Measurements from ENCODE around the gene ARID1B.

ARID1B gene

DNA sequence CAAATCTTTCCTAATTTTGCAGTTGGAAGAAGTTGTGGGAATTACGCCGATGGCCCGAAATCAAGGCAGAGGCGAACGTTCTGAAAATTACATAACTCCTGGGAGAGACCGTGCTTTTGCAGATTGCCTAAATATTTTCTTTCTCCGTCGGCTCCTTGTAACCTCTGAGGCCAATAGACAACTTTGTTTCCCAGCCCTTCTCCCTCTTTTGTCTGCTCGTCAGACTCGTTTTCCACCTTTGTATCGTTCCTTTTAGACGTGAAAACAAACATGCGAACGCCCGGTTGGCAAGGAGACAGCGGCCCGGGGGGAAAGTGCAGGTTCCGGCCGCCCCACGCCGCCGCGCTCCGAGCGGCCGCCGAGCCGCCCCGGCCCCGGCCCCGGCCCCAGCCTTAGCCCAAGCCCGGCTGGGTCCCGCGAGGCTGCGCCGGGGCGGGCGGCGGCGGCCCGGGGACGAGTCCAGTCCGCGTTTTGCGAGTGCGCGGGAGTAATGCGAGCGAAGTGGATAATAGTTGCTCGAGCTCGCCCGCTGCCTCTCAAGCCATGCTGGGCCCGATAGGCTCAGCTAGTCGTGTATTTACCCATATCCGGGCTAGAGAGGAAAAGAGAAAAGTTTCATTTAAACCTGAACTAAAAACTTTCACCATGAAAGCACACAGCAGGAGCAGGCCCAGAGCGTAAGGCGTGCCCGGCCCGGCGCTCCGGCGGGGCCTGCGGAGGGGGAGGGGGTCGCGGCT, at the start of gene ARID1B:
Gene ARID1B, plus strand, starts transcription at position 539 of the 737 bp plus-strand sequence. CDS start 303 bp downstream, outside the sequence.
- DNase-seq, result peak; percentile 79

DNA sequence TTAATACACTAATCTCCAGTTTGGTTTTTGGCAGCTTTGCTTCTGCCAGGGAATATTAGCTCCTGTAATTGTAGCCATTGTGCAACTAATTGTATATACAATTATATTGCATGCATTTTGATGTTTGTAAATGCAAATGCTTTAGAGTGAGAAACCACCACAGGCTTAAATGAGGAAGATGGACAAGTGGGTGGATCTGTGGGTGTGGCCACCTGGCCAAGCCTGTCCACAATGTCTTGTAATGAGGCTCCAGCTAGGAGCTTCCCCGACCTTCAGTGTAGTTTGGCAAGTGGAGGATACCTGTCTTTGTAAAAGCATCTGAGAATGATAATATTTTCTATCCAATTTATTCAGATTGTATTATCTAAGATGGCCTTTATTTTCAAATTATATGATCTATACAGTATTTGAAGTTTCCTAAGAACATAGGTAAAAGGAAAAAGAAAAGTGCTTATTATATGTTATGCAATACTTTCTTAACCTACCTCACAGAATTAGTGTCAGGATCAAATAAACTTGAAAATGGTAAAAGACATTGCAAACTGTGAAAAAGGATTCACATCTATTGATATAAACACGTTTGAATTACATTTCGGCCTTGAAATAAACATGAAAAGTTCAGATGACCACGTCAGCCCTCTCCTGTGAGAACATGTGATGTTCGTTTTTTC, 49.3 kb upstream of the ARID1B start:
- DNase-seq, result no peak

DNA sequence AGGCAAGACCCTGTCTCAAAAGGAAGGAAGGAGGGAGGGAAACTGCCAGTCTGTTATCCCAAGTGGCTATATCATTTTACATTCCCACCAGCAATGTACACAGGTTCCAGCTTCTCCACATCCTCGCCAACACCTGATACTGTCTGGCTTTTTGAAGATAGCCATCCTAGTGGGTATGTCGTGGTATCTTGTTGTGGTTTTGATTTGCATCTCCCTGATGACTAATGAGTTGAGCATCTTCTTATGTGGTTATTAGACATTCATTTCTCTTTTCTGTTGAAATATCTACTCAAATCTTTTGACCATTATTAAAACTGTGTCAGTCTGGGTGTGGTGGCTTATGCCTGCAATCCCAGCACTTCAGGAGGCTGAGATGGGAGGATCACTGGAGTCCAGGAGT, 47.9 kb upstream of the ARID1B start:
- no peak for DNase-seq

DNA sequence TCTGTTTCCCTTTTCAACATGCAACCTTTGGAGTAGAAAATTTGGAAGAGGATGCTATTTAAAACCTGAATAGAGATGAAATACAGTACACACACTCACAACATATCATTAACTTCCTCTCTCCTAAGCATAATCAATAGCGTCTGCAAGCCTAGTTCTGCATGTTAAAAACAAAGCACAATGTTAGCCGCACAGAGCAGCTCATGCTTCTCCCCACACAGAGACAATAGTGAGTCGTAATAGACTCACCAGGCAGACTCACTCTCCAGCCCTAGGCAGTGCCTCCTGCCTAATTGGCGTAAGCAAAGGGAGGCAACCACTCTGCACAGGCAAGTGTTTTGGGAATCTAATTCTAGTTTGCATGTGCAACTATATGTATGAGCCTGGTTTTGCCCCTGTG, 45.8 kb upstream of the ARID1B start:
- no peak for DNase-seq

DNA sequence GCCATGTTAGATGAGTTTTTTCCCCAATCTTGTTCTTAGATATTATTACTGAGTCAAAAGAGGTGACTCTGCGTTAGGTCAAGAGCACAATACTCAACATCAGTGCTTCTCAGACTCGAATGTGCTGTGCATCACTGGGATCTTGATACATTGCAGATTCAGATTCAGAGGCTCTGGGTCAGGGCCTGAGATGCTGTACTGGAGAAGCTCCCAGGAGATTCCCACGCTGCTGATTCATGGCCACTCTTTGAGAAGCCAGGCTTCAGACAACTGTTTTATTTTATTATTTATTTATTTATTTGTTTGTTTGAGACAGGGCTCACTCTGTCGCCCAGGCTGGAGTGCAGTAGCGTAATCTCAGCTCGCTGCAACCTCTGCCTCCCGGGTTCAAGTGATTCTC, 41.4 kb upstream of the ARID1B start:
- no peak for DNase-seq

DNA sequence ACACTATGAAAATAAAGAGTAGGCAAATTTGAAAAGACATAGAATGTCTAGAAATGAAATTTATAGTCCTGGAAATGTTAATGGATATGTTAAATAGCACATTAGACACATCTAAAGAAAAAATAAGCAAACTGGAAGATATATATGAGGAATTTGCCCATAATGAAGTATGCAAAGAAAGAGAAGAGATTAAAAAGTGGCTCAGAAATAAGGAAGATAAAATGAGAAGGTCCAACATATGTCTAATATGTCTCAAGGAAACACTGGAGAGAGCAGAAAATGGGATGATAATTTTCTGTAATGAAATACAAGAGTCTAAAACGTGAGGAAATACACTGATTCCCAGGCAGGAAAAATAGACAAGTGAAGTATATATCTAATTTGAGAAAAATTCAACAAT, 36.6 kb upstream of the ARID1B start:
- DNase-seq, result no peak

DNA sequence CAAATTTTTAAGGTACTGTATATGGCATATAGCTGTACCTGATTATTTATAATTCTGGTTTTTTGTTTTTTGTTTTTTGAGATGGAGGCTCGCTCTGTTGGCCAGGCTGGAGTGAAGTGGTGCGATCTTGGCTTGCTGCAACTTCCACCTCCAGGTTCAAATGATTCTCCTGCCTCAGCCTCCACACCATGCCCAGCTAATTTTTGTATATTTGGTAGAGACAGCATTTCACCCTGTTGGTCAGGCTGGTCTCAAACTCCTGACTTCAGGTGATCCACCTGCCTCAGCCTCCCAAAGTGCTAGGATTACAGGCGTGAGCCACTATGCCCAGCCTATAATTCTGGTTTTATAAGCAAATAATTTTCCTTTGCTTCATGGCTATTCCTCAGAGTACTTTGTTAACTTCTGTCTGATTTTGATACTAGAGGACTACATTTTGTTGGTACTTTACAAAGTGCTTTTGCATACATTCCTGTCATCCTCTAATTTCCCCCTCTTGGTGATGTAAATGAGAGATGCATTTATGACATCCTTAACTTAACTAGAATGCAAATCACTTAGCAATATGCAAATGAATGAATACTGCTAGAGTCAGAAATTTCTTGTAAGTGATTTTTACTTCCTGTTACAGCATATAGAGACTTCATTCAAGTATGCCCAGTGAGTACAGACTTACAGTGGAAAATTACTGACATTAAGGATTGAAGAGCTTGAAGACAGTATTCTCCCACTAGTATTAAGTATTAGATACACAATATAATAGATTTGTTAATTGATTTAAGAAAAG, 35.7 kb upstream of the ARID1B start:
- DNase-seq, result no peak

DNA sequence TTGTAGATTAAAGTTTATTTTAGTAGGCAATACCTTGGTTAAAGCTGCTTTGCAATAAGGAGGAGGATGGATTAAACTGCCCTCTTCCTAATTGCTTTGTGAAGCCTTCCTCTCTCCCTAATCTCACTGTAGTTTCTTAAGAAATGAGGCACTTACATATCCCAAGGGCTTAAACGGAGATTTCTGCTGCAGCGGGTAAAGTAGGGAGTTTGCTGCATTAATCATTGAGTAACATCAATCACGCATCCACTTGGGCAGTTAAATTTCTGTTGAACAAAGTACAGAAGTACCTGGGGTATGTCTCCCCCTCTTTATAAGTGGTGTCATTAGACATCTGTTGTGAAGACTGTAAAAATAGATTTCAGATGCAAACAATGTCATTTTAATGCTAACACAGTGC, 29.5 kb upstream of the ARID1B start:
- DNase-seq, result no peak

DNA sequence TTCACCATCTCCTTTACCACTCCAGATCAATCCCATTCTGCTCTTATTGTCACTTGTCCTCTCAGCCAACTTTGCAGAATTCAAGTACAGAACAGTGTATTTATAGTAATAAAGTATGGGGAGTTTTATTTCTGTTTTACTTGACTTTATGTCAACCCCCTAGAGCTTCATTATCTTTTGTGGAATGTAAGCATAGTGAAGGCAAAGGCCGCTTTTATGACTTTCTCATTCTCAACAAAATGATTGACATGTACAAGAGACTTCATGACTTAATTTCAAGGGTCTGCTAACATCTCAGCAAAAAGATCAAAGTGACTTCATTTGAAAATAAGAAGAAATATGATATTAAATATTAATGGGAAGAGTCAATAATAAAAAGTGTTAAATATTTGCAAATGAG, 28.7 kb upstream of the ARID1B start:
- DNase-seq, result no peak

DNA sequence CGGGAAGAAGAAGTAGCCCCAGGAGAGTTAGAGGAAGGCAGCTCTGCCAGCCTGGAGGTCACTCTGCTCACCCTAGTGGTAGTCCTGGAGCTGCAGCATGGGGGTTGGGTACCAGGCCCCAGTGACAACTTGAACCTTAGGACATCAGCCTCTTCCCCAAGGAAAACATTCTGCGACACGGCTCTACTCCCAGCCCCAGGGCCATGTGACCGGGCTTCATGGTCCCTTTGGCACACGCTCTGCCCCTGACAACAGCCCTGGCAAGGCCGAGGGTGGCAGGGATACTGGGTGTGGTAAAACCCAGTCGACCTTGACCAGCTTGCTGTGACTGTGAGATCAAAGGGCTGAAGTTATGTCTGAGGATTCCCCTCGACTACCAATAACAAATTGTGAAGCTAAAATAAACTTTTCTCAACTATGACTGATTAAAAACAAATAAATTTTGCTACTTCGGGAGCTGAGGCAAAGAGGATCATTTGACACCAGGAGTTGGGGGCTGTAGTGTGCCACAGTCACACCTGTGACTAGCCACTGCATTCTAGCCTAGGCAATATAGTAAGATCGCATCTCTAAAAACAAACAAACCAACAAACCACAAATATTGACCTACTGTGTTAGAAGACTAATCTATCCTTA, 24.4 kb upstream of the ARID1B start:
- DNase-seq, result no peak

DNA sequence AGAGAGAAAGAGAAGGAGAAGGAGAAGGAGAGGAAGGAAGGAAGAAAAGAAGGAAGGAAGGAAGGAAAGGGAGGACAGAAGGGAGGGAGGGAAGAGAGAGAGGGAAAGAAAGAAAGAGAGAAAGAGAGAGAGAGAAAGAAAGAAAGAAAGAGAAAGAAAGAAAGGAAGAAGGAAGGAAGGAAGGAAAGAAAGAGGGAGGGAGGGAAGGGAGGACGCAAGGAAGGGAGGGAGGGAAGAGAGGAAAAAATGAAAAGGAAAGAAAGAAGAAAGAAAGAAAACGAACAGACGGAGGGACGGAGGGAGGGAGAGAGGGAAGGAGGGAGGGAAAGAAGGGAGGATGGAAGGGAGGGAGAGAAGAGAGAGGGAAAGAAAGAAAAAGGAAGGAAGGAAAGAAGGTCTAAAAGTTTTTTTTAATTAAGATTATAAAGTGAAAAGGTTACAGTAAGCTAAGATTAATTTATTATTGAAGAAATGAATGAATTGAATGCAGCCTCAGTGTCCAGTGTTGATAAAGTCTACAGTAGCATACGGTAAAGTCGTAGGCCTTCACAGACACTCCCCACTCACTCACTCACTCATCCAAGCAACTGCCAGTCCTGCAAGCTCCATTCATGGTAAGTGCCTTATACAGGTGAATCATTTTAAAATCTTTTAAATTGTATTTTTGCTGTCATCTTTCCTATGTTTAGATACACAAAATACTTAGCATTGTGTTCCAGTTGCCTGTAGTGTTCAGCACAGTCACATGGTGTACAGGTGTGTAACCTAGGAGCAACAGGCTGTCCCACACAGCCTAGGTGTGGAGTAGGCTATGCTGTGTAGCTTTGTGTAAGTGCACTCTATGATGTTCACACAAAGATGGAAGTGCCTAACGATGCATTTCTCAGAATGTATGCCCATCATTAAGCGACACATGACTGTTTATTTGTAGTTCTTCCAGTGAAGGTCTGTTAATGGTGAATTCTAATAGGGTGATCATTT, 20.3 kb upstream of the ARID1B start:
- no peak for DNase-seq

DNA sequence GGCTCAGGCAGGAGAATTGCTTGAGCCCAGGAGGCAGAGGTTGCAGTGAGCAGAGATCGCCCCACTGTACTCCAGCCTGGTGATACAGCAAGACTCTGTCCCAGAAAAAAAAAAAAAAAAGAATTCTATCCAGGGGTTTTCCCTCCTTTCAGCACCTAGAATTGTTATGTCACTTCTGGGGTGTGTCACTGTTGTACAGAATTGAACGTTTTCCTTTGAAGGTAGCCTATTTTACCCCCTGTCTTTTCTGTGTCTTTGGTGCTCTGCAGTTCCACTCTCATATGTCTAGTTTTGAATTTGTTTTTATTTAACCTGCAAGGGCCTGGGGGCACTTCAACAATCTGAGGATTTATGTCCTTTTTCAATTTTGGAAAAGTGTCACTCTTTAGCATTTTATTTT, 19.3 kb upstream of the ARID1B start:
- no peak for DNase-seq

DNA sequence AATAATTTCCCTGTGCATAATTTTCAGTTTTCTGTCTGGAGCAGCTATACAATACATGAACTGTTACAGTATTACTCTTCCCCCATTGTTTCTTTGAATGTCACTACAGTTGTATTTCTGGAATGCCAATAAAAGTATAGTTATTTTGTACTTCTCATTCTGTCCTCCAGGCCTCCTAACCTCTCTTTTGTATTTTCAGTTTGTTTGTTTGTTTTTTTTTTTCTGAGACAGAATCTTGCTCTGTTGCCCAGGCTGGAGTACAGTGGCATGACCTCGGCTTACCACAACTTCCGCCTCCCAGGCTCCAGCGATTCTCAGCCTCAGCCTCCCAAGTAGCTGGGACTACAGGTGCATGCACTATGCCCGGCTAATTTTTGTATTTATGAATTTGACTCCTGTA, 16.8 kb upstream of the ARID1B start:
- no peak for DNase-seq

DNA sequence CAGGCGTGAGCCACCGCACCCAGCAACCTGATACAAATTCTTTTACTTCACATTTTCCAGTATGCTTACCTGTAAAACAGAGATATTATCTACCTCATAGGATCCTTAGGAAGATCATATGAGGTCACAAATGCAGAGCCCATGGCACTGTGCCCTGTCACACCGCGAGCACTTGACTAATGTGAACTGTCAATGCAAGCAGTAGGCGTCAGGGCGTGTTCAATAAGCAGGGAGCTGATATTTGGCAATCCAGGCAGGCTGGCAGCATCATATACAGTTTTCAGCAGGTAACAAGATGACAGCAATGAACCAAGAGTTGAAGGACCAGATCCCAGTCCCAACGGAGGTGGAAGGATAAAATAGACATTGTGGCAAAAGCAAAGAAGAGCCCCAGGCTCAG, 14.6 kb upstream of the ARID1B start:
- DNase-seq, result no peak

DNA sequence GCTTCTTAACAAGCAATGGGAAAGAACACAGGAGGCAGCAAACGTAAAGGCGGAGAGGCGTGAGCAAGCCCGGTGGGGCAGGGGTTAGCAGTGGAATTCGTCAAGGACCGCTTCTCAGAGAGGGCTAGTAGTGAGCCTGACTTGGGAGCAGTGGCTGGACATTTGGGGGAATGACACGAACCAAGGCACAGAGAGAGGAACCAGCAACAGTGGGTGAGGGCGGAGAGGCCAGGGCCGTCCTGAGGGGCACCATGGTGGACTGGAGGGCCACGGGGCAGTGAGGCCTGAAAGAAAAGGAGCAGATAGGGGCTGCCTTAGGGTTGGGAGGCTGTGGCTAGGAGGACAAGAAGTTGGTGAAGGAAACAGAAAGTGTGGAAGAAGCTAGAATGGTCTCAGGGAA, 12.1 kb upstream of the ARID1B start:
- no peak for DNase-seq

DNA sequence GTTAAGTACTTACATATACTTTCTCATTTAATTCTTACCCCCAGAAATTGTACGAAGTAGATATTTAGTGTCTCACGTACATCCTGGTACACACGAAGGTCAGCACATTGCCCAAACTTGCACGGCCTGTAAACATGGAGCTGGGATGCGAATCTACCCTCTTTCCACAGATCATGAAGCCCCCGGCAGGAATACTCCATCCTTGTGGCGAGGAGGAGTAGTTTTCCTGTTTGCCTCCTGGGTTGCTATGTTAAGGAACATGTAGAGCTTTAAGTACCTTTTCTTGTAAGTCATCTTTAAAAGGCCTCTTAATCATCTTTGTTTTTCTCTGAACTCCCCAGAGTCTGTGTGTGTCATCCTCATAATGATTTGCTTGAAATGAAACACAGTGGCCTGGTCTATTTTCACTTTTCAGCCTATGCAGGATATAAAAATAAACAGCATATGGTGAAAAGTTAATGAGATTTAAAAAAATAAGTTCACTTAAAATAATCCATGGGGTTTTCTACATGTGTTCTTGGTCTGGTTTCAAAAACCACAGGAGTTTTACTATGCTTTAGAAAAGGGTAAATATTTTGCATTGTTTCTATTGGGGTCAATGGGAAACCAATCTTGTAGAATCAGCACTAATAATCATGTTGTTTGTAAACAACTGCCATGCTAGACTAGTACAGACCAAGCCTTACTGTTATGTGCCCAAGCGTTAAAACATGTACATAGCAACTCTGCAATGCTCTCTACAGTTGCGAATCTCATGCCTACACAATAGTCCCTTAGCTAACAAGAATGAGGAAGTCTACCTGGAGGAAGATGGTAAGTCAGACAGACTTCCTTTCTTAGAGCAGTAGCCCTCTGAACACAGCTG, 9.3 kb upstream of the ARID1B start:
- no peak for DNase-seq

DNA sequence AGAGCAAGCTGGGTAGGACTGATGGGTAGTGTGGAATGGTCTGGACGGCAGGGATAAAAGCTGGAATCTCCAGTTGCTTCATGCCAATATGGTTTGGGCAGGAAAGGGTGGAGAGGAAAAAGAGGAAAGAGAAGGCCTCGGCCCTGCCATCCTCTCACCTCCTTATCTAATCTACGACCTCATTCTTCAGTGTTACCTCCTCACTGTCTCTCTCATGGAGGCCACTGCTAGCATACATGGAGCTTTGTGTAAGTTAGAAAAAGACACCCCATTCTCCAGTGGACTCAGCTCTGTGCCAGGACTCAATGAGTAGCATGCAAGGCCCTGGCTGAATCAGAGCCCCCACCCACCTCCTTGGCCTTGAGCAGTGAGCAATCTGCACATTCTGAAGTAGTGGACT, 6.1 kb upstream of the ARID1B start:
- no peak for DNase-seq

DNA sequence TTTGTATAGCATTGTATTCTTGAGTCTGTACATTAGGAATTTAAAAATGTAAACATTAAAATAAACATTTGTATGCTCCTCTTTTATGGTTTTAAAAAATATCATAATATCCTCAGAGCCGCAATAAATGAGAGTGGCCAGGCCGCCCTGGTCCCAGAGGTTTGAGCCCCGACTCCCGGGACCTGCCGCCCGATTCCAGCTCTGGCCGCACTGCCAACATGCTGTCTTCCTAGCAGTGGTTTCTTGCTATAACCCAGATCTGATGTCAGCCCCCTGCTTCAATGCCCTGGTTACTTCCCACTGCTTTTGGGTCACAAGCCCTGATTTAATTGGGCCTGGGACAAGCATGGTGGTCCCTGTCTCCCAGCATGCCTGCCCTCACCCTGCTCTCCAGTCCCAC, 5.4 kb upstream of the ARID1B start:
- no peak for DNase-seq

DNA sequence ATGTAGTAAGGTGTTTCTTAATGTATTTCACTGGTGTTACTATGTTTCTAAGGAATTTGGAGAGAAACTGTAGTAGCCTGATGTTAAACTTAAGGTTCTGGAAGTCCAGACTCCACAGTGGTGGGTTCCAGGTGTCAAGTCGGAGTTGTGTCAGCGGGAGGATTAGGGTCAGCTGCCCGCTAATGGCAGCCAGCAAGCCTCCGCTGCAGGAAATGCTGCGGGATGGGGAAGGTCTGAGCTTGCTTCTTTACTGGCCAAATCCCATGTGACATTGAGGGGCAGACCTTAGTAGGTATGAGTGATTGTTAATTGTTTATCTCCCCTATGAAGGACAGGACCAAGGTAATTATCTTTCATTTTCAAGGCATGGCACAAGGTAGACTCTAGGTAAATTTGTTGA, 3.7 kb upstream of the ARID1B start:
- no peak for DNase-seq

DNA sequence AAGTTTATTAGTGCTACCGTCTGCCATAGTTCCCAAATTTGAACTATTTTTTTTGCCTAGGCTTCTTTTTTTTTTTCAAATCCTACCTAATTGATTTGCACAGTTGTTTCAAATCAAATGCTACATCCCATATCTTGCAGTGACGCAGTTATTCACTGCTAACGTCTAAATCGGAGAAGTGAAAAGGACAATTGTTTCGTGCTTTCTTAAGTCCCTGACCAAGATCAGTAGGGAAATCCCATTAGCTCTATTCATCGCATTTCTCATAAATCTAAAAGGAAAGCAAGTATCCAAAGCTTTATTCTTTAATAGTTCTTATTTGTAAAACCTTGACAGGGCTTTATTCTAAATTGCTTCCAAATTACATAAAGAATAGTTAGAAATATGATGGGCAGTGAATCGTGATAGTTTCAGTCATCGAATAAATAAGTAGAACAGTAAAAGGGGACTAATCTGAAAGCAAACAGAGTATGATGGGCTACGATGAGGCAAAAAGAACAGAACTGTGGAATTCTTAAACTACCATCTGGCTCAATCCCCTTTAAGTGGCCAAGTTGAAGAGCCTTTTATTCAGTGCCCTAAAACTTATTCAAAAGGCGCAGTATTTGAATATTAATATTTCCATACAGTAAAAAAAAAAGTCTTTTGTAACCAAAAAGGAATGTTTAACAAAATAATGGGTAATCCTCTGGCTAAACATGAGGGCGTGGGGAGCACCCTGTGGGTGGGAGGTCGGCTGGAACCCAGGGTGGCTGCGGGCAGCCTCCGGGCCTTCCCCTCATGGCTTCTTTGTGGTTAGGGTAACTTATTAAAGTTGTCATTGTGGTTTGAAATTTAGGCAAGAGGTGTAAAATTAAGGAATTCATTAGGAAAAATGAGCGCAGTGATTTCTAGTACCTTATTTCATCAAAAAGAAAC, 3.0 kb upstream of the ARID1B start:
- no peak for DNase-seq
